Measurements from ENCODE around the gene KCNQ1.

DNA sequence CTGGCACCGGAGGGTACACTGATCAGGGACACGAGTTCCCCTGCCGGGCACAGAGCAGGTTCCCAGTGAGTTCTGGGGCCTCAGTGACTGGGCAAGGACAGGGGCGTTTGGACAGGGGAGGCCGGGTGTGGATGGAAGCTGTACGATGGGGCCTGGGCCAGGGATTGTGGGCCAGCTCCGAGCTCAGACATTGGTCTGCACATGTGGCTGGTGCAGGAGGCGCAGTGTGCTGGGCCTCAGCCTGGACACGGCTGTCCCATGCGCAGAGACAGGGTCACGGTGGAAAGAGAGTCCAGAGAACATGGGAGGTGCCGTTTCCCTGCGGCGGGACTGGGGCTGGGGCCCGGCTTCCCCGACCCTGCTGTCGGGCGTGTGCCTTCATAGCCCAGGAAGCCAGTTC lies 380.0 kb downstream of the KCNQ1 start:
- TF ChIP-seq EZH2 (IDR thresholded peaks at IDR 0.05; ENCODE audit: insufficient read depth, poor library complexity, severe bottlenecking): no peak
- no peak for TF ChIP-seq EZH2phosphoT487 (IDR thresholded peaks at IDR 0.05; ENCODE audit: insufficient read depth, low read depth)
